IMR-90 (cell line): ENCODE measurements around the gene AKAP13. TPM values are rescaled to one million over a fixed set of nuclear protein-coding genes. Genes with fewer than 3 reads are reported as not detected.

Source experiments
- ATAC-seq: fragments of 200-7000 bp; cut with Tn5 transposase; 2 replicates; pipeline ENCODE4 v1.9.1; 2020; ENCODE audit warnings: low read depth, mild to moderate bottlenecking, moderate library complexity
- BruUV-seq: library from RNA; stranded (reverse); fragments of 400-500 nt; replicated peaks from 2 replicates; lab custom pipeline; 2021; lab: Mats Ljungman, UMichigan
- CTCF ChIA-PET: fragments of 300-600 bp; formaldehyde crosslinking; extraction: SDS; loops from one replicate; lab custom pipeline; 2021; ENCODE audit warnings: antibody characterized with exemption; lab: Yijun Ruan, JAX
- POLR2A ChIA-PET: fragments of 300-600 bp; sonication (Branson Sonifier 250); formaldehyde crosslinking; loops from one replicate; lab custom pipeline; 2022; ENCODE audit warnings: antibody characterized with exemption; ENCODE audit not compliant: unreplicated experiment; lab: Charles Lee
- DNase-seq: peaks from one replicate; pipeline ENCODE4 v3.0.0; 2013
- H2AFZ ChIP-seq: replicated peaks from 2 replicates; pipeline ENCODE3; 2013; ENCODE audit warnings: low read length, mild to moderate bottlenecking; ENCODE audit not compliant: poor library complexity
- H2AK5ac ChIP-seq: 2 replicates; pipeline ENCODE4 v1.6.1; 2013; ENCODE audit warnings: low read depth, low read length, inconsistent platforms
- H2AK9ac ChIP-seq: replicated peaks from 2 replicates; pipeline ENCODE3; 2013; ENCODE audit warnings: mild to moderate bottlenecking, low read depth, low read length, moderate library complexity; ENCODE audit not compliant: poor library complexity
- H2BK120ac ChIP-seq: 2 replicates; pipeline ENCODE4 v1.6.1; 2013; ENCODE audit warnings: low read depth, low read length, inconsistent platforms
- H2BK15ac ChIP-seq: 3 replicates; pipeline ENCODE4 v1.6.1; 2013; ENCODE audit warnings: low read depth, low read length, inconsistent platforms
- H2BK20ac ChIP-seq: 2 replicates; pipeline ENCODE4 v1.6.1; 2013; ENCODE audit warnings: low read depth, mild to moderate bottlenecking, inconsistent platforms, low read length, moderate library complexity
- H2BK5ac ChIP-seq: 2 replicates; pipeline ENCODE4 v1.6.1; 2013; ENCODE audit warnings: mild to moderate bottlenecking, low read depth, low read length, inconsistent platforms; ENCODE audit not compliant: poor library complexity, severe bottlenecking
- H3K14ac ChIP-seq: replicated peaks from 2 replicates; pipeline ENCODE4 v1.6.1; 2013; ENCODE audit warnings: low read depth, low read length, inconsistent platforms
- H3K18ac ChIP-seq: 2 replicates; pipeline ENCODE4 v1.6.1; 2013; ENCODE audit warnings: low read depth, low read length, control low read depth
- H3K23ac ChIP-seq: 2 replicates; pipeline ENCODE4 v1.6.1; 2013; ENCODE audit warnings: low read depth, low read length, inconsistent platforms
- H3K27ac ChIP-seq: 2 replicates; pipeline ENCODE4 v1.5.1; 2013; ENCODE audit warnings: mild to moderate bottlenecking, control low read depth, low read length; ENCODE audit not compliant: insufficient read depth
- H3K27me3 ChIP-seq: 2 replicates; pipeline ENCODE4 v1.6.1; 2013; ENCODE audit warnings: low read length; ENCODE audit not compliant: control insufficient read depth, insufficient read depth
- H3K36me3 ChIP-seq: 2 replicates; pipeline ENCODE4 v1.6.1; 2013; ENCODE audit warnings: low read length, mixed read lengths; ENCODE audit not compliant: control insufficient read depth, insufficient read depth
- H3K4ac ChIP-seq: 2 replicates; pipeline ENCODE4 v1.6.1; 2013; ENCODE audit warnings: low read depth, low read length, inconsistent platforms
- H3K4me1 ChIP-seq: 2 replicates; pipeline ENCODE4 v1.6.1; 2013; ENCODE audit warnings: low read length, mixed read lengths; ENCODE audit not compliant: control insufficient read depth, insufficient read depth
- H3K4me2 ChIP-seq: 2 replicates; pipeline ENCODE4 v1.6.1; 2013; ENCODE audit warnings: low read depth, mild to moderate bottlenecking, control low read depth, low read length, moderate library complexity
- H3K4me3 ChIP-seq: 2 replicates; pipeline ENCODE4 v1.5.1; 2013; ENCODE audit warnings: low read depth, mild to moderate bottlenecking, control low read depth, low read length, moderate library complexity; ENCODE audit not compliant: insufficient read depth
- H3K56ac ChIP-seq: 2 replicates; pipeline ENCODE4 v1.6.1; 2013; ENCODE audit warnings: low read length, inconsistent platforms; ENCODE audit not compliant: insufficient read depth; ENCODE audit errors: extremely low read depth
- H3K79me1 ChIP-seq, 2 experiments: 2 replicates each; pipeline ENCODE4 v1.6.1; 2013; ENCODE audit warnings: low read length in 2 of 2, inconsistent platforms in 1 of 2, low read depth in 1 of 2
- H3K9ac ChIP-seq: 2 replicates; pipeline ENCODE4 v1.6.1; 2013; ENCODE audit warnings: low read depth, low read length, control low read depth
- H3K9me1 ChIP-seq: 2 replicates; pipeline ENCODE4 v1.6.1; 2013; ENCODE audit warnings: low read length, inconsistent platforms; ENCODE audit not compliant: insufficient read depth
- H3K9me3 ChIP-seq: 2 replicates; pipeline ENCODE4 v1.6.1; 2013; ENCODE audit warnings: low read length; ENCODE audit not compliant: control insufficient read depth, insufficient read depth
- H4K20me1 ChIP-seq: 2 replicates; pipeline ENCODE4 v1.6.1; 2013; ENCODE audit warnings: low read length, inconsistent platforms; ENCODE audit not compliant: insufficient read depth
- H4K5ac ChIP-seq: 2 replicates; pipeline ENCODE4 v1.6.1; 2013; ENCODE audit warnings: mild to moderate bottlenecking, low read depth, low read length, control low read depth
- H4K8ac ChIP-seq, 2 experiments: 2 replicates each; pipeline ENCODE4 v1.6.1; 2013; ENCODE audit warnings: low read depth in 2 of 2, low read length in 2 of 2, control low read depth in 1 of 2, inconsistent platforms in 1 of 2
- H4K91ac ChIP-seq: 2 replicates; pipeline ENCODE4 v1.6.1; 2013; ENCODE audit warnings: low read depth, low read length, inconsistent platforms; ENCODE audit not compliant: insufficient read depth
- CTCF ChIP-seq: conservative IDR thresholded peaks from 2 replicates; pipeline ENCODE4 v1.5.1; 2012; ENCODE audit warnings: mild to moderate bottlenecking, low read depth, low read length, improper control_type of control experiment
- ELK1 ChIP-seq: fragments of 150-350 bp; IDR thresholded peaks from 2 replicates; pipeline ENCODE4 v1.6.1; 2016; ENCODE audit warnings: low read depth, mild to moderate bottlenecking, low read length, moderate library complexity, borderline replicate concordance
- MAZ ChIP-seq: IDR thresholded peaks from 2 replicates; pipeline ENCODE4 v1.6.1; 2012; ENCODE audit warnings: low read depth, mild to moderate bottlenecking, low read length, improper control_type of control experiment, moderate library complexity, borderline replicate concordance
- MXI1 ChIP-seq: IDR thresholded peaks from 2 replicates; pipeline ENCODE4 v1.6.1; 2012; ENCODE audit warnings: low read depth, mild to moderate bottlenecking, low read length, moderate library complexity, borderline replicate concordance
- NFE2L2 ChIP-seq: fragments of 150-350 bp; IDR thresholded peaks from 2 replicates; pipeline ENCODE4 v1.6.1; 2016; ENCODE audit warnings: low read depth, mild to moderate bottlenecking, low read length
- POLR2A ChIP-seq: IDR thresholded peaks from 2 replicates; pipeline ENCODE4 v1.6.1; 2012; ENCODE audit warnings: mild to moderate bottlenecking, low read depth, low read length
- RAD21 ChIP-seq: IDR thresholded peaks from 2 replicates; pipeline ENCODE4 v1.6.1; 2012; ENCODE audit warnings: low read length, improper control_type of control experiment
- RCOR1 ChIP-seq: IDR thresholded peaks from 2 replicates; pipeline ENCODE4 v1.6.1; 2012; ENCODE audit warnings: mild to moderate bottlenecking, low read length, improper control_type of control experiment; ENCODE audit not compliant: insufficient replicate concordance
- RFX5 ChIP-seq: IDR thresholded peaks from 2 replicates; pipeline ENCODE4 v1.8.0; 2012; ENCODE audit warnings: low read depth, mild to moderate bottlenecking, low read length, moderate library complexity
- USF2 ChIP-seq: fragments of 150-350 bp; IDR thresholded peaks from 2 replicates; pipeline ENCODE4 v1.6.1; 2017; ENCODE audit warnings: mild to moderate bottlenecking, antibody characterized with exemption, low read length, low read depth
- WGBS, 2 experiments: methylation state at CpG; one replicate each; pipeline versions ENCODE4 v1.1.5 to v1.1.7; 2013; ENCODE audit warnings: missing lambda C conversion rate in 2 of 2; ENCODE audit not compliant: insufficient read length in 1 of 2; ENCODE audit errors: extremely low coverage in 2 of 2; 5-methylcytosine and 5-hydroxymethylcytosine counted together
- dilution Hi-C: fragments of 300-500 bp; cut with HindIII; formaldehyde crosslinking; loops from one replicate; pipeline ENCODE4 v1.14.3; 2018; ENCODE audit warnings: low sequenced_read_pairs; ENCODE audit not compliant: unreplicated experiment
- in situ Hi-C: fragments of 300-500 bp; cut with MboI; formaldehyde crosslinking; loops from 3 replicates; pipeline ENCODE4 v1.14.3; 2019; ENCODE audit warnings: low sequenced_read_pairs, inconsistent platforms, mixed read lengths
- intact Hi-C: fragments of 100-400 bp; cut with micrococcal nuclease; formaldehyde crosslinking; loops from 2 replicates; pipeline ENCODE4 v1.10.0; 2022
- polyA plus RNA-seq, 3 experiments: library from polyadenylated mRNA; depleted of rRNA; stranded (reverse); fragments of >200 nt; gene quantifications; 2 replicates each; pipeline ENCODE4 v1.2.3, GENCODE V29; 2012; ENCODE audit warnings: low replicate concordance in 1 of 3
- total RNA-seq: library from RNA; depleted of rRNA; stranded (reverse); fragments of >200 nt; gene quantifications from 2 replicates; pipeline ENCODE4 v1.2.3, GENCODE V29; 2012

The AKAP13 gene
- total and polyA plus RNA-seq, 2 of the 4 experiments (the other 2 are of a cell fraction) = 10.4 to 46.4 TPM

- H3K18ac ChIP-seq = no peak overlapping the region
Observed at GRCh38 chr15:85710340-85710842, 330.0 kb downstream of the AKAP13 start.

More at GRCh38 chr15:85710340-85710842, 330.0 kb downstream of the AKAP13 start:
- intact Hi-C loops (no loop called here), dilution Hi-C loops (no loop called here), in situ Hi-C loops (no loop called here)
- WGBS, 2 experiments = no CpG with 5 or more reads among the region's 7 CpGs
- H3K4me3 ChIP-seq = no peak overlapping the region
- POLR2A ChIA-PET = no interaction called here
- peaks cover 7% of the 10 kb centered on the region for H3K36me3 ChIP-seq
- CTCF ChIA-PET = no interaction called here
- H2AK9ac ChIP-seq = no peak overlapping the region
- H2BK120ac ChIP-seq = no peak overlapping the region
- H3K4ac ChIP-seq = no peak overlapping the region
- H3K79me1 ChIP-seq = peaks cover 9 to 28% of the 10 kb centered on the region in 2 experiments
- H2AK5ac ChIP-seq = no peak overlapping the region
- no peaks in the 10 kb centered on the region for H3K9me3 ChIP-seq
- H3K27me3 ChIP-seq = no peaks in the 10 kb centered on the region
- no peak overlapping the region for H3K4me2 ChIP-seq
- no peak overlapping the region for H3K9ac ChIP-seq
- H3K9me1 ChIP-seq = peaks cover 20% of the 10 kb centered on the region
- no peak overlapping the region for H3K27ac ChIP-seq
- no peak overlapping the region for H3K56ac ChIP-seq
- DNase-seq (no peak), ATAC-seq (no peak)
- H4K8ac ChIP-seq = no peak overlapping the region
- TF ChIP-seq RAD21 (no peak), CTCF (no peak), NFE2L2 (no peak), RFX5 (no peak), ELK1 (no peak), USF2 (no peak), POLR2A (no peak), MAZ (no peak), MXI1 (no peak), RCOR1 (no peak)
- H2AFZ ChIP-seq = no peak overlapping the region
- peaks cover 9% of the 10 kb centered on the region for H3K4me1 ChIP-seq
- no peak overlapping the region for H2BK20ac ChIP-seq
- H3K23ac ChIP-seq = no peak overlapping the region
- BruUV-seq = no TSS peak
- no peak overlapping the region for H4K91ac ChIP-seq
- no peak overlapping the region for H2BK15ac ChIP-seq
- H2BK5ac ChIP-seq = no peak overlapping the region
- H3K14ac ChIP-seq = no peak overlapping the region
- no peaks in the 10 kb centered on the region for H4K20me1 ChIP-seq
- no peak overlapping the region for H4K5ac ChIP-seq
